Calu3 (cell line): ENCODE measurements around the gene RIMBP2. TPM values are rescaled to one million over a fixed set of nuclear protein-coding genes. Genes with fewer than 3 reads are reported as not detected.

ENCODE experiments used
- BruUV-seq: library from RNA; stranded (reverse); fragments of 400-500 nt; replicated peaks from 2 replicates; lab custom pipeline; 2021; lab: Mats Ljungman, UMichigan
- CTCF ChIA-PET: fragments of 300-600 bp; sonication (Branson Sonifier 250); formaldehyde crosslinking; loops from one replicate; lab custom pipeline; 2022; ENCODE audit warnings: antibody characterized with exemption; lab: Charles Lee
- DNase-seq: peaks from one replicate; pipeline ENCODE4 v3.0.0; 2022
- H3K27ac Mint-ChIP-seq: one replicate; pipeline ENCODE4 v1.8.0; 2022; ENCODE audit warnings: mixed read lengths; ENCODE audit not compliant: unreplicated experiment
- H3K27me3 Mint-ChIP-seq: one replicate; pipeline ENCODE4 v1.8.0; 2022; ENCODE audit warnings: mixed read lengths; ENCODE audit not compliant: unreplicated experiment
- H3K36me3 Mint-ChIP-seq: one replicate; pipeline ENCODE4 v1.8.0; 2022; ENCODE audit warnings: mild to moderate bottlenecking, moderate library complexity, mixed read lengths; ENCODE audit not compliant: insufficient read depth, unreplicated experiment
- H3K4me1 Mint-ChIP-seq: one replicate; pipeline ENCODE4 v1.8.0; 2022; ENCODE audit warnings: mild to moderate bottlenecking, low read depth, mixed read lengths; ENCODE audit not compliant: unreplicated experiment
- H3K4me3 Mint-ChIP-seq: one replicate; pipeline ENCODE4 v1.8.0; 2022; ENCODE audit warnings: mild to moderate bottlenecking, low read depth, moderate library complexity, mixed read lengths; ENCODE audit not compliant: unreplicated experiment
- H3K9me3 Mint-ChIP-seq: one replicate; pipeline ENCODE4 v1.8.0; 2022; ENCODE audit warnings: low read depth, mixed read lengths; ENCODE audit not compliant: unreplicated experiment
- intact Hi-C: fragments of 100-400 bp; cut with micrococcal nuclease; formaldehyde crosslinking; loops from one replicate; pipeline ENCODE4 v1.10.0; 2022; ENCODE audit not compliant: unreplicated experiment
- total RNA-seq: library from RNA; stranded (reverse); gene quantifications from 2 replicates; pipeline ENCODE4 v1.2.3, GENCODE V29; 2022
- TF ChIP-seq, protein P1 (sequence below): fragments of 200-600 bp; IDR thresholded peaks from one replicate; pipeline ENCODE4 v1.8.0; 2022; ENCODE audit warnings: antibody characterized with exemption; ENCODE audit not compliant: unreplicated experiment

Gene RIMBP2
- total RNA-seq, 1 experiment from 2014 or later, result 6.1 TPM

DNA sequence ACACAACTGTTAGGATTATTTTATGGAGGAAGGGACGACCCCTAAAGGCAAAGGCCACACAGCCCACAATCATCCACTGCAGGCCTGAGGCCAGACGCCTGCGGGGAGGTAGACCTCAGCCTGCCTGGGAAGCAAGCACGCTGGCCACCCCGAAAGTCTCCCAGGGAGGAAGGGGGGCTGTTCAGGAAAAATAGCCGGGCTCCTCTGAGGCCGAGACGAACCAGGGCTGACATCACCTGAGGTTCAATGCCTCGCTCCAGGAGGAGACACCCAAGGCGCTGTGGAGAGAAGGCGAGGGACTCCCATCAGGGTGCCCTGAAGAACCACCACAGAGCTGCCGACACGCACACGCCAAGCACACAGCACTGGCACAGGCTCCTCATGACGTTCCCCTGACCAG is 251.1 kb downstream of the RIMBP2 start:
- intact Hi-C loops, result no loop called here
- no peak overlapping the region for H3K4me3 Mint-ChIP-seq
- H3K36me3 Mint-ChIP-seq, result no peaks in the 10 kb centered on the region
- no TSS peak for BruUV-seq
- no peak for DNase-seq
- H3K4me1 Mint-ChIP-seq, result no peaks in the 10 kb centered on the region
- peaks cover 19% of the 10 kb centered on the region for H3K9me3 Mint-ChIP-seq
- CTCF ChIA-PET, result no interaction called here
- TF ChIP-seq, protein P1, sequence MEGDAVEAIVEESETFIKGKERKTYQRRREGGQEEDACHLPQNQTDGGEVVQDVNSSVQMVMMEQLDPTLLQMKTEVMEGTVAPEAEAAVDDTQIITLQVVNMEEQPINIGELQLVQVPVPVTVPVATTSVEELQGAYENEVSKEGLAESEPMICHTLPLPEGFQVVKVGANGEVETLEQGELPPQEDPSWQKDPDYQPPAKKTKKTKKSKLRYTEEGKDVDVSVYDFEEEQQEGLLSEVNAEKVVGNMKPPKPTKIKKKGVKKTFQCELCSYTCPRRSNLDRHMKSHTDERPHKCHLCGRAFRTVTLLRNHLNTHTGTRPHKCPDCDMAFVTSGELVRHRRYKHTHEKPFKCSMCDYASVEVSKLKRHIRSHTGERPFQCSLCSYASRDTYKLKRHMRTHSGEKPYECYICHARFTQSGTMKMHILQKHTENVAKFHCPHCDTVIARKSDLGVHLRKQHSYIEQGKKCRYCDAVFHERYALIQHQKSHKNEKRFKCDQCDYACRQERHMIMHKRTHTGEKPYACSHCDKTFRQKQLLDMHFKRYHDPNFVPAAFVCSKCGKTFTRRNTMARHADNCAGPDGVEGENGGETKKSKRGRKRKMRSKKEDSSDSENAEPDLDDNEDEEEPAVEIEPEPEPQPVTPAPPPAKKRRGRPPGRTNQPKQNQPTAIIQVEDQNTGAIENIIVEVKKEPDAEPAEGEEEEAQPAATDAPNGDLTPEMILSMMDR, result no peak
- H3K27me3 Mint-ChIP-seq, result no peaks in the 10 kb centered on the region
- H3K27ac Mint-ChIP-seq, result no peak overlapping the region

DNA sequence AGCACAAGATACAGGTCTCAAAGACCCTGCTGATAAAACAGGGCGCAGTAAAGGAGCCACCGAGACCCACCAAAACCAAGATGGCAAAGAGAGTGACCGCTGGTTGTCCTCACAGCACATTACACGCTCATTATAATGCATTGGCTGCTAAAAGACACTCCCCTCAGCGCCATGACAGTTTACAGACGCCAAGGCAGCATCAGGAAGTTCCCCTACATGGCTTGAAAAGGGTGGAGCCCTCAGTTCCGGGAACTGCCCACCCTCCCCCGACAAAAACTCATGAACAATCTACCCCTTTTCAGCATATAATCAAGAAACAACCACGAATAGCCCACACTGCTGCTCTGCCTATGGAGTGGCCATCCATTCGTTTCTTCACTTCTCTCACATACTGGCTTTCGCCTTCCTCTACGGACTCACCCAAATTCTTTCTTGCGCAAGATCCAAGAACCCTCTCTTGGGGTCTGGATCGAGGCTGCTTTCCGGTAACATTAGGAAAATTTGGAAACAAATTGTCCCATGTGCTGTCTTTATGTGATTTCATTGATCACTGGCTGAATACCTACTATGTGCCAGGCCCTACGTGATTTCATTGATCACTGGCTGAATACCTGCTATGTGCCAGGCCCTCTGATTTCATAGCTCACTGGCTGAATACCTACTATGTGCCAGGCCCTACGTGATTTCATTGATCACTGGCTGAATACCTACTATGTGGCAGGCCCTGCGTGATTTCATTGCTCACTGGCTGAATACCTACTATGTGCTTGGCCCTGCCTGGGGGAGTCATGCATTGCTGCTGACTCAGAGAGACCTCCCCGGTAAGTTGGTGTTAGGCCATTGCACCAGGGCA is 252.1 kb downstream of the RIMBP2 start:
- no peaks in the 10 kb centered on the region for H3K4me1 Mint-ChIP-seq
- no peaks in the 10 kb centered on the region for H3K27me3 Mint-ChIP-seq
- no peaks in the 10 kb centered on the region for H3K36me3 Mint-ChIP-seq
- H3K9me3 Mint-ChIP-seq, result peaks cover 17% of the 10 kb centered on the region
- DNase-seq, result no peak
- TF ChIP-seq, protein P1, result no peak
- no peak overlapping the region for H3K27ac Mint-ChIP-seq
- intact Hi-C loops, result no loop called here
- no peak overlapping the region for H3K4me3 Mint-ChIP-seq
- no TSS peak for BruUV-seq
- CTCF ChIA-PET, result no interaction called here

DNA sequence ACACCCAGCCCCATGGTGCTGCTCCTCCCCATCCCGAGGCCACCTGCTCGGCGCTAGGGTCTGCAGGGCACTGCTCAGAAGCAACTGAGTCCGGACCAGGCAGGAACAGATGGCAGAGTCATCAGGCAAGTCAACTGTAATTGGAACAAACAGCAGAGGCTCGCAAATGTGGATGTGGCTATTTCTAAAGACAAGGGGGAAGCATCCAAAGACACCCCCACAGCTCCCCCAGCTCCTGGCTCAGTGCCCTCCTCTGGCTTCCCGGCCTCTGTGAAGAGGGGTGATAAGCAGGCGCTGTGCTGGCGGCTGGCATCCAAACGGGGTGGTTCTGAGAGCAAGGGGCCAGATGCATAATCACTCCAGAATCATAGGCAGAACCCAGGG is 252.8 kb downstream of the RIMBP2 start:
- BruUV-seq, result no TSS peak
- Mint-ChIP-seq H3K36me3 (no peaks in the 10 kb centered on the region), H3K27ac (no peak overlapping the region), H3K27me3 (no peaks in the 10 kb centered on the region), H3K9me3 (peaks cover 15% of the 10 kb centered on the region), H3K4me1 (no peaks in the 10 kb centered on the region), H3K4me3 (no peak overlapping the region)
- DNase-seq, result no peak
- intact Hi-C loops, result no loop called here
- TF ChIP-seq, protein P1, result no peak
- CTCF ChIA-PET, result no interaction called here

DNA sequence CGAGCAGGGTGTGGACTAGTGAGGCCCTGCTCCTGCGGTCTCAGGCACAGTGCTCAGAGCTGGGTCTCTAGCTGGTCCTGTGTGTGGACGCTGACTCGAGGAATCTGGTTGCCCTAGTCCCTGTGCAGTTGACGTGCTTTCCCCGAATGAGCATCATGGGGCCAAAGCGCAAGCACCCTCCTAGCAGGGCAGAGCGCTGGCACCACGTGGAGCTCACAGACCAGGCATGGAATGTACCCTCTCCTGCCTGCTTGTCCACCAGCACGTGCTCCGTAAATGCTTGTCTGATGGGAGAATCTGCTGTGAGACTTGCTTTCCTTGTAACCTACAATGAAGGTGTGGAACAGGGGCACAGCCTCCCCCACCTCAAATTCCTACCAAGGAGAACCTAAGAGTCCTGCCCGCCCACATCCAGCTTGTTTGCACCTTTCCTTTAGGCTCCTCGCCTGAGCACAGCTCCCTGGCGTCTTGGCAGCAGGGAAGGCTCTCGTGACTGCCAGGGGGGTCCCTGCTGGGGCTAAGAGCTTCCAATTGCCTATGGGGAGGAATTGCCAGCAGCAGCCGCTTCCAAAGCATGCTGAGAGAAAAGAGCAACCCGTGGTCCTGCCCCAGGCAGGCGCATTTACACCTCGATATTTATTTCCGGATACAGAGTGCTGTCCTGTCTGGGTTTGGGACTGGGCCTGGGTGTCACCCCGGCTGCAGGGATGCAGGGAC is 253.4 kb downstream of the RIMBP2 start:
- intact Hi-C loops, result no loop called here
- Mint-ChIP-seq H3K4me3 (no peak overlapping the region), H3K9me3 (peaks cover 15% of the 10 kb centered on the region), H3K27ac (no peak overlapping the region), H3K36me3 (no peaks in the 10 kb centered on the region), H3K4me1 (no peaks in the 10 kb centered on the region), H3K27me3 (no peaks in the 10 kb centered on the region)
- BruUV-seq, result no TSS peak
- CTCF ChIA-PET, result no interaction called here
- no peak for DNase-seq
- TF ChIP-seq, protein P1, result no peak
